Activated T-helper 17 cell treated with anti-CD3 and anti-CD28 coated beads, Interleukin-2, amount 50 U/mL, for 72 hours (primary cell): ENCODE results near the gene LARGE1. TPM values are rescaled to one million over a fixed set of nuclear protein-coding genes. Genes with fewer than 3 reads are reported as not detected.
A peak's percentile ranks its signal among the peaks of the same experiment; 100 is the strongest.
"Not testable (repeated sequence)": the region's sequence is repeated elsewhere in the genome, so short reads cannot be mapped to it uniquely, and the experiment has no call there.

Experiments
- ATAC-seq: fragments of 150-1000 bp; cut with Tn5 transposase; replicated peaks from 2 replicates; pipeline ENCODE4 v1.10.0; 2021; ENCODE audit warnings: mild to moderate bottlenecking, moderate library complexity
- H3K27ac Mint-ChIP-seq: one replicate; pipeline ENCODE4 v1.8.0; 2022; ENCODE audit warnings: mixed read lengths
- H3K27me3 Mint-ChIP-seq: one replicate; pipeline ENCODE4 v1.8.0; 2022; ENCODE audit warnings: mixed read lengths
- H3K36me3 Mint-ChIP-seq: one replicate; pipeline ENCODE4 v1.8.0; 2022; ENCODE audit warnings: low read depth, mild to moderate bottlenecking, mixed read lengths
- H3K4me1 Mint-ChIP-seq: one replicate; pipeline ENCODE4 v1.8.0; 2022; ENCODE audit warnings: mixed read lengths
- H3K4me3 Mint-ChIP-seq: one replicate; pipeline ENCODE4 v1.8.0; 2022; ENCODE audit warnings: mild to moderate bottlenecking, mixed read lengths
- H3K9me3 Mint-ChIP-seq: one replicate; pipeline ENCODE4 v1.8.0; 2022; ENCODE audit warnings: mixed read lengths
- total RNA-seq, 2 donors: library from RNA; stranded (reverse); gene quantifications; one replicate each; pipeline ENCODE4 v1.2.3, GENCODE V29; 2022

The LARGE1 gene
- total RNA-seq, 2 donors from 2014 or later: 0.45 to 0.73 TPM

DNA sequence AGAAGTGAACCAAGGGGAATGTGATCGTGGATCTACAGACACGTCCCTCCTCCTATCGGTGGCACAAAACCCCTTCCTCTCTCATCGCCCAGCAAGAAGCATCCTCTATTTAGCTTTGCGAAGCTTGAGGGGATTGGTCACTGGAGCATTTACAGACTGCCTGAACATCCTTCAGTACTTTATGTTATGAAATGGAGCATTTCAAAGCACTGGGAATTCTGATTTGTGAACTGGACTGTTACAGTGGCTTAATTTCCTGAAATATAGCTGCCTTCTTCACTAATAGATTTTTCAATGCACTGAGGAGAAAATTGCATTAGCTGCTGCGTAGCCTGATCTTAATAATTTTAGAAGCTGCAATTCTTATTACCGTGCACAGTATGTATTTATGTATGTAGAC, 344.5 kb downstream of the LARGE1 start:
- no peaks in the 10 kb centered on the region for H3K27me3 Mint-ChIP-seq
- no peaks in the 10 kb centered on the region for H3K36me3 Mint-ChIP-seq
- H3K4me3 Mint-ChIP-seq: no peak overlapping the region
- no peaks in the 10 kb centered on the region for H3K9me3 Mint-ChIP-seq
- no peak for ATAC-seq
- no peaks in the 10 kb centered on the region for H3K4me1 Mint-ChIP-seq
- H3K27ac Mint-ChIP-seq: no peak overlapping the region

- H3K27ac Mint-ChIP-seq: no peak overlapping the region
- H3K4me3 Mint-ChIP-seq: no peak overlapping the region
- H3K27me3 Mint-ChIP-seq: no peaks in the 10 kb centered on the region
- H3K36me3 Mint-ChIP-seq: no peaks in the 10 kb centered on the region
- H3K9me3 Mint-ChIP-seq: no peaks in the 10 kb centered on the region
- no peak for ATAC-seq
- no peaks in the 10 kb centered on the region for H3K4me1 Mint-ChIP-seq
Observed at GRCh38 chr22:33575041-33575440, 345.2 kb downstream of the LARGE1 start.

GRCh38 chr22:33573479-33573878, 346.8 kb downstream of the LARGE1 start:
- Mint-ChIP-seq H3K4me1 (no peaks in the 10 kb centered on the region), H3K4me3 (no peak overlapping the region), H3K36me3 (no peaks in the 10 kb centered on the region), H3K9me3 (no peaks in the 10 kb centered on the region), H3K27me3 (no peaks in the 10 kb centered on the region), H3K27ac (no peak overlapping the region)
- no peak for ATAC-seq

DNA sequence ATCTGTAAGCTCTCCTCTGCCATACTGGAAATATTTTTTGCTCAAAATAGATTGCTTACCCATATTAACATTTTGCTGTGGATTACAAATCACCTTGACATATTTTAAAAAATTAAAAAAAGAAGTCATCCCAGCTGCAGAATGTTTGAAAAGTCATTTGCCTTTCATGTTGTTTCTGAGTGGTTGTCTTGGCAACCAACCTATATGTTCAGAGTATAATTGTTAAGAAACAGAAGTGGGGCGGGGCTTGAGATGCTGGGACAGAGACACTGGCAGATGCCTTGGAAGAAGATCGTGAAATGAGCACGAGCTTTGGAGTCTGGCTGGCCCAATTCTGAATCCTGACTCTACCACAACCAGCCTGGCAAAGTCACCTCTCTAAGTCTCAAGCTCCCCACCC, 348.2 kb downstream of the LARGE1 start:
- H3K27me3 Mint-ChIP-seq: no peaks in the 10 kb centered on the region
- ATAC-seq: no peak
- no peak overlapping the region for H3K27ac Mint-ChIP-seq
- peaks cover 5% of the 10 kb centered on the region for H3K4me1 Mint-ChIP-seq
- H3K9me3 Mint-ChIP-seq: no peaks in the 10 kb centered on the region
- no peaks in the 10 kb centered on the region for H3K36me3 Mint-ChIP-seq
- no peak overlapping the region for H3K4me3 Mint-ChIP-seq

DNA sequence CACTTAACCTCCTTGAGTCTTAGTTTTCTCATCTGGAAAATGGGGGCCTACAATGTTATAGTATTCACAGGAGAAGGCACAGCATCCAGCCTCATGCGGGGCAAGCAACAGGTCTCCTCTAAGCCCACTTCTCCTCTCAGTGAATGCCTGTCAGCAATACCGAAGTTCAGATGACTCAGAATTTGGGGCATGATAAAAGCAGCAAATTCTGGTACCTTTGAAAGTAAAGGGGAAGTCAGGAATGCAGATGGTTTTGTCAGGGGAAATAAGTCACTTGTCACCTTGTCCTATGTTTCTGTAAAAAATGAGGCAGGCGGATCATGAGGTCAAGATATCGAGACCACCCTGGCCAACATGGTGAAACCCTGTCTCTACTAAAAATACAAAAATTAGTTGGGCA, 350.2 kb downstream of the LARGE1 start:
- no peak overlapping the region for H3K27ac Mint-ChIP-seq
- H3K4me3 Mint-ChIP-seq: no peak overlapping the region
- H3K27me3 Mint-ChIP-seq: no peaks in the 10 kb centered on the region
- H3K4me1 Mint-ChIP-seq: peaks cover 5% of the 10 kb centered on the region
- H3K36me3 Mint-ChIP-seq: no peaks in the 10 kb centered on the region
- H3K9me3 Mint-ChIP-seq: no peaks in the 10 kb centered on the region
- no peak for ATAC-seq

GRCh38 chr22:33569559-33569958, 350.7 kb downstream of the LARGE1 start:
- H3K9me3 Mint-ChIP-seq: no peaks in the 10 kb centered on the region
- no peak overlapping the region for H3K27ac Mint-ChIP-seq
- H3K4me1 Mint-ChIP-seq: peaks cover 5% of the 10 kb centered on the region
- no peaks in the 10 kb centered on the region for H3K27me3 Mint-ChIP-seq
- ATAC-seq: no peak
- no peaks in the 10 kb centered on the region for H3K36me3 Mint-ChIP-seq
- H3K4me3 Mint-ChIP-seq: no peak overlapping the region

DNA sequence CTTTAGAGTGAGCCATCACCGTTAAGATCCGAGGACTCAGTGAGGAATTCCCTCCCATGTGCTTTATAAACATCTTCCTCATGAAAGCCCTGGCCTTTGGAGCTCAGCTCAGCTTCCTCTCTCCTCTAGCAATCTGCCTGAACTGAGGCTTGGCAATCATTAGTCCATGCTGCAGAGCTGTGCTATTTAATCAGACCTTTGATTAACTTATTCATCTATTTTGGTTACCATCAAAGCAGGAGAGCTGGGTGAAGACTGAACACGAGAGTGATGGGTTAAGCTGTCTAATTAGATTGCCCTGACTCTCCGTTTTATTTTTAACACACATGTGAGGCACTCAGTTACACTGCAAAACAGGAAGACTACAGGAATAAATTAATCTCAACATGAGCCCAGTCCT, 351.3 kb downstream of the LARGE1 start:
- Mint-ChIP-seq H3K27ac (no peak overlapping the region), H3K4me1 (peaks cover 5% of the 10 kb centered on the region), H3K4me3 (no peak overlapping the region), H3K27me3 (no peaks in the 10 kb centered on the region), H3K36me3 (no peaks in the 10 kb centered on the region), H3K9me3 (no peaks in the 10 kb centered on the region)
- ATAC-seq: no peak

- H3K27me3 Mint-ChIP-seq, H3K4me1 Mint-ChIP-seq, H3K9me3 Mint-ChIP-seq, H3K36me3 Mint-ChIP-seq, H3K4me3 Mint-ChIP-seq, ATAC-seq: not testable (repeated sequence)
- H3K27ac Mint-ChIP-seq: peak overlapping the region; percentile 61
Observed at GRCh38 chr22:33566495-33566894, 353.8 kb downstream of the LARGE1 start.

GRCh38 chr22:33565580-33565995, 354.7 kb downstream of the LARGE1 start:
- H3K27ac Mint-ChIP-seq: no peak overlapping the region
- H3K4me3 Mint-ChIP-seq: no peak overlapping the region
- no peaks in the 10 kb centered on the region for H3K9me3 Mint-ChIP-seq
- peaks cover 5% of the 10 kb centered on the region for H3K4me1 Mint-ChIP-seq
- no peaks in the 10 kb centered on the region for H3K36me3 Mint-ChIP-seq
- no peaks in the 10 kb centered on the region for H3K27me3 Mint-ChIP-seq
- ATAC-seq: peak; percentile 78

DNA sequence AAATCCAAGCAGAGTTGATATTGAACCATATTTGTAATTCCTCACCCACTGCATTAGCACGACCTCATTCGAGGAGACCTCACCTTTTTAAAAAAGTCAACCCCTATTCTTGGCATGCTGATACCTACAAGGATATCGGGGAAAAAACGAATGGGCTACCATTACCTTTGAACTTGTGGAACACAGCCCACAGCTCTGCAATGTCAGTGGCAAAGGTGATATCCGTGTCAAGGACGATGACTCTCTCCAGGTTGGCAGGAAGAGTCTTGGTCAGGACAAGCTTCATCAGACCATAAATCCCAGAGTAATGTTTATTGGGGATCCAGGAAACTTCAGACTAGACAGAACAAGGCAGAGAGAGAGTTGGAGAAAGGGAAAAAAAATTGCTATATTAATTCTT, 355.6 kb downstream of the LARGE1 start:
- H3K27me3 Mint-ChIP-seq: no peaks in the 10 kb centered on the region
- H3K27ac Mint-ChIP-seq: no peak overlapping the region
- no peak overlapping the region for H3K4me3 Mint-ChIP-seq
- ATAC-seq: no peak
- peaks cover 5% of the 10 kb centered on the region for H3K4me1 Mint-ChIP-seq
- no peaks in the 10 kb centered on the region for H3K36me3 Mint-ChIP-seq
- no peaks in the 10 kb centered on the region for H3K9me3 Mint-ChIP-seq

DNA sequence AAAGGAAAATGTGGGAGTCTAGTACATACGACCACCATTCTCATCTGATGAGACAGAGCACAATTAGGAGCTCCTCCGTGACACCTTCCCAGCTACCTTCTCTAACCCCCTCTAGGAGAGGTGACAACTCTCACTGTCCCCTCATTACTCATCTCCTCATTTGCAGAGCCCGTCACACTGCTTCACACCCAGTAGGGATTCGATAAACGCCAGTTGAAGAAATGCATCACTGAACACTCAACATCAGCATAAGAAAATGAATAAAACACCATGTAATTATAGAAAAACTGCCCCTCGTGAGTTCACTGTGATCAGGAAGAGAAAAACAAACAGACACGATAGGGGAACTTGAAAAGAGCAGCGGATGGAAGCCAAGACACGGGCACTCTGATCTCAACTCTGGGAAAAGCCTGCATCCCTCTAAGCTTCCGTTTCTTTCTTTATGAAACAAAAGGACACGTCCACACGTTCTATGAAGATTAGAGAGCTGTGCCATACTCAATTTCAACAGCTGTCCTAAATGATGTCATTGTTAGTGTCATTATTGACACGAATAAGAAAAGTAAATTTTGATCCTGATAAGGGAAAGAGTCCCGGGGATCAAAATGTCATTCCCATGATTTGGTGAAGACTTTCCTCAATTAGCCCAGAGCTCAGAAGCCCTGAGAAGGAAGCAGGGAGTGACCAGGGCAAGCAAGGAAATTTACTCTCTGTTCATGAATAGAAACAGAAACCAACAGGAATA, 356.9 kb downstream of the LARGE1 start:
- H3K9me3 Mint-ChIP-seq: no peaks in the 10 kb centered on the region
- peaks cover 5% of the 10 kb centered on the region for H3K4me1 Mint-ChIP-seq
- no peak overlapping the region for H3K27ac Mint-ChIP-seq
- no peaks in the 10 kb centered on the region for H3K27me3 Mint-ChIP-seq
- ATAC-seq: no peak
- no peaks in the 10 kb centered on the region for H3K36me3 Mint-ChIP-seq
- H3K4me3 Mint-ChIP-seq: no peak overlapping the region

DNA sequence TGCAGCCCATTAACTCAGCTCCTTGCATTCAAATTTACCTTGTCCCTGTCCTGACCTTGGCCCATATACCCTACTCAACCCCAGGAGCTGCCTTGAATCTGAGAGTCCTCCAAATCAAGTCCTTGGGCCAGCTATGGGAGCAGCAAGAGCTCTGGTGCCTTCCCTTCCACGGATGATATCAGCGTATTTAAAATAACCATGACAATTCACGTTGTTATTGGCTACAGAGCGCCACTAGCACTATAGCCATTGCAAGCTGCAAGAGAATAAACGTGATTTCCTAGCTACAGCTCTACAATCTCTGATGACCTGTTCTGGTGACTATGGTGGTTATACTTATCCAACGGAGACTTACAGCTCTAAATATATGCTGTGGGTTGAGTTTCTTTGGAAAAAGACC, 357.8 kb downstream of the LARGE1 start:
- no peaks in the 10 kb centered on the region for H3K9me3 Mint-ChIP-seq
- no peaks in the 10 kb centered on the region for H3K27me3 Mint-ChIP-seq
- H3K27ac Mint-ChIP-seq: no peak overlapping the region
- H3K4me3 Mint-ChIP-seq: no peak overlapping the region
- H3K36me3 Mint-ChIP-seq: no peaks in the 10 kb centered on the region
- H3K4me1 Mint-ChIP-seq: peaks cover 1% of the 10 kb centered on the region
- no peak for ATAC-seq

DNA sequence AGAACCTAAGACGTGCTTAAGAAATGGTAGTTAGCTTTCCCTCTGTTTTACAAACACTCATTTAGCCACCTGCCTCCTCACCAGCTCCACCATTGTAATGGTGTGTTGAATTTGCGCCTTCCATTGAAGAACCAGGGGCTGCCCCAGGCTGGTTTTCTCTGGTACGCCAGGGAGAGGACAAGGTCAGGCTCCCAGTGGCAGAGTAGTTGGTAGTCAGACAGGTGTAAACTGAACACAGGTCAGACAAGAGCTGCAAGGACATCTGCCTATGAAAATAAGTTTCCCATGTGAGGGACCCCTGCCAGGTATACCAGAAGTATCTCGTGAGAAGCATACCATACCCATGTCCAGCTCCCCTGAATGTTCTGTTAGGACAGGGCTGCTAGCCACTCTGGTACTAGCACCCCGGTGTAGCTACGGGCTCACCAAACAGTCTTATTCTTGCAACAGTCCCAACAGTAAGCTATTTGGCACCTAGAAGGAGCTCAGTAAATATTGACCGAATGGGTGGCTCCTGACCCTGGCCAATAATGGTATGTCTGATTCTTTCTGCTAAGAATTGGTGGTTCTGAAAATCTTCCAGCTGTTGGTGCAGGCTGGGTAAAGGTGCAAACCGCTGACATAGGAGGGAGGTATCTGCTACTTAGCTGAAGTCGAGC, 359.0 kb downstream of the LARGE1 start:
- Mint-ChIP-seq H3K9me3 (peaks cover 4% of the 10 kb centered on the region), H3K27me3 (no peaks in the 10 kb centered on the region), H3K36me3 (no peaks in the 10 kb centered on the region), H3K4me3 (no peak overlapping the region), H3K4me1 (no peaks in the 10 kb centered on the region), H3K27ac (no peak overlapping the region)
- ATAC-seq: no peak

- Mint-ChIP-seq H3K9me3 (peaks cover 7% of the 10 kb centered on the region), H3K27ac (no peak overlapping the region), H3K4me3 (no peak overlapping the region)
Observed at GRCh38 chr22:33557836-33558235, 362.4 kb downstream of the LARGE1 start.

DNA sequence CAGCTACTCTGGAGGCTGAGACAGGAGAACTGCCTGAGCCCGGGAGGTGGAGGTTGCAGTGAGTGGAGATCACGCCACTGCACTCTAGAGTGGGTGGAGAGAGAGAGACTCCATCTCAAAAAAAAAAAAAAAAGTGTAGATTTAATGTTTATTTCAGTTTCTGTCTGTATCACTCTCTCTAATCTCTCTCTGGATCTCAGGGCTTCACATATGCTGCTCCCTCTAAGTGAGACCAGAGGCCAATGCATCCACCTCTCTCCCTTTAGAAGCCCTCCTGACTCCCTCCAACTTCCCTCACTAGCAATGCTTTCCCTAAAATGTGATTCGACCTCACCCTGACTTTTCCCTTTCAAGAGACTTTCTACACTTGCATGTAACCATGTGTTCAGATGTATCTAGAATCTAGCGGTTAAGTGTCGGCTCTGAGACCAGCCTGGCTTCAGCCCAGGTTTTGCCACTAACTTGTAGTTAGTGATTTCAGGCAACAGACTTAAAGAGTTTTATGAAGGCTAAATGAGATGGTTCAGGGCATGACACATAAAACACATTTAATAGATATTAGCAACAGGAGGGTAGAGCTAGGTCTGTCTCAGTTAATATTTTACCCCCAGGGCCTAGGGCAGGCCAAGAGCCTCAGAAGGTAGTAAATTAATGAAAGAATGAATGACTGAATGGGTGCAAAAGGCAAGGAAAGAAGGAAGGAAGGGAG, 364.3 kb downstream of the LARGE1 start:
- Mint-ChIP-seq H3K36me3 (no peaks in the 10 kb centered on the region), H3K4me1 (no peaks in the 10 kb centered on the region), H3K27ac (no peak overlapping the region), H3K27me3 (no peaks in the 10 kb centered on the region), H3K9me3 (peaks cover 7% of the 10 kb centered on the region), H3K4me3 (no peak overlapping the region)
- ATAC-seq: no peak

More at GRCh38 chr22:33557836-33558235, 362.4 kb downstream of the LARGE1 start:
- ATAC-seq: no peak
- H3K27me3 Mint-ChIP-seq: no peaks in the 10 kb centered on the region
- H3K36me3 Mint-ChIP-seq: no peaks in the 10 kb centered on the region
- no peaks in the 10 kb centered on the region for H3K4me1 Mint-ChIP-seq
